KMS-11 (cell line): ENCODE data around the gene TCF12.

Experiments
- H2AFZ ChIP-seq: fragments of 200-600 bp; sonication (generic); 2 replicates; pipeline ENCODE4 v1.6.1; 2016; ENCODE audit warnings: antibody characterized with exemption, mixed run types, low read depth
- H3K27ac ChIP-seq: fragments of 200-600 bp; sonication (generic); 2 replicates; pipeline ENCODE4 v1.6.1; 2016; ENCODE audit warnings: mild to moderate bottlenecking, mixed run types
- H3K27me3 ChIP-seq: fragments of 200-600 bp; sonication (generic); 2 replicates; pipeline ENCODE4 v1.6.1; 2017; ENCODE audit warnings: mild to moderate bottlenecking, low read depth, mixed run types, moderate library complexity; ENCODE audit not compliant: insufficient read depth
- H3K36me3 ChIP-seq: fragments of 200-600 bp; sonication (generic); 2 replicates; pipeline ENCODE4 v1.6.1; 2017; ENCODE audit warnings: mild to moderate bottlenecking, mixed run types; ENCODE audit not compliant: insufficient read depth
- H3K4me1 ChIP-seq: fragments of 200-600 bp; sonication (generic); 2 replicates; pipeline ENCODE4 v1.6.1; 2016; ENCODE audit warnings: mild to moderate bottlenecking, low read depth, mixed run types; ENCODE audit not compliant: poor library complexity, severe bottlenecking
- H3K4me2 ChIP-seq: fragments of 200-600 bp; sonication (generic); 2 replicates; pipeline ENCODE4 v1.7.0; 2016; ENCODE audit warnings: mild to moderate bottlenecking, mixed run types
- H3K4me3 ChIP-seq: fragments of 200-600 bp; sonication (generic); IDR thresholded peaks from 2 replicates; pipeline ENCODE4 v1.6.1; 2017; ENCODE audit warnings: low read depth, low read length, mixed read lengths; ENCODE audit not compliant: insufficient read depth
- H3K79me2 ChIP-seq: fragments of 200-600 bp; sonication (generic); 2 replicates; pipeline ENCODE4 v1.6.1; 2016; ENCODE audit warnings: low read depth, mixed run types; ENCODE audit not compliant: insufficient read depth
- H3K9ac ChIP-seq: fragments of 200-600 bp; sonication (generic); 2 replicates; pipeline ENCODE4 v1.6.1; 2016; ENCODE audit warnings: mild to moderate bottlenecking, mixed run types
- H4K20me1 ChIP-seq: fragments of 200-600 bp; sonication (generic); 2 replicates; pipeline ENCODE4 v1.6.1; 2016; ENCODE audit warnings: mild to moderate bottlenecking, mixed run types; ENCODE audit not compliant: insufficient read depth
- CTCF ChIP-seq: fragments of 200-600 bp; sonication (generic); conservative IDR thresholded peaks from 2 replicates; pipeline ENCODE4 v1.6.1; 2017; ENCODE audit warnings: low read depth, mild to moderate bottlenecking, antibody characterized with exemption, low read length, moderate library complexity, mixed read lengths

TCF12 gene

GRCh38 chr15:56886932-56887781 lies 31.3 kb upstream of the TCF12 start:
- Histone ChIP-seq H4K20me1 (no peaks in the 10 kb centered on the region), H3K79me2 (no peaks in the 10 kb centered on the region), H3K27me3 (no peaks in the 10 kb centered on the region), H3K27ac (peak overlapping the region; percentile 67), H3K9ac (peak overlapping the region; percentile 87), H3K36me3 (no peaks in the 10 kb centered on the region), H3K4me1 (peaks cover 8% of the 10 kb centered on the region), H2AFZ (peak overlapping the region; percentile 99), H3K4me3 (no peak overlapping the region), H3K4me2 (peak overlapping the region; percentile 77)
- TF ChIP-seq CTCF, result no peak

- Histone ChIP-seq H3K4me3 (no peak overlapping the region), H3K27me3 (no peaks in the 10 kb centered on the region), H2AFZ (peak overlapping the region; percentile 99), H3K36me3 (no peaks in the 10 kb centered on the region), H3K4me1 (peaks cover 8% of the 10 kb centered on the region), H4K20me1 (no peaks in the 10 kb centered on the region), H3K79me2 (no peaks in the 10 kb centered on the region), H3K9ac (peak overlapping the region; percentile 87), H3K4me2 (peak overlapping the region; percentile 77), H3K27ac (peak overlapping the region; percentile 67)
- TF ChIP-seq CTCF, result no peak
These were observed 30.5 kb upstream of the TCF12 start for GRCh38 chr15:56887782-56888438.

- Histone ChIP-seq H3K4me3 (no peak overlapping the region), H3K27ac (no peak overlapping the region), H3K9ac (no peak overlapping the region), H3K4me1 (peaks cover 8% of the 10 kb centered on the region), H3K36me3 (no peaks in the 10 kb centered on the region), H2AFZ (no peak overlapping the region), H4K20me1 (no peaks in the 10 kb centered on the region), H3K79me2 (no peaks in the 10 kb centered on the region), H3K27me3 (no peaks in the 10 kb centered on the region), H3K4me2 (no peak overlapping the region)
- no peak for TF ChIP-seq CTCF
These were observed 28.4 kb upstream of the TCF12 start for GRCh38 chr15:56890038-56890437.

GRCh38 chr15:56891852-56892440 lies 26.5 kb upstream of the TCF12 start:
- Histone ChIP-seq H3K27ac (no peak overlapping the region), H3K4me3 (no peak overlapping the region), H3K79me2 (no peaks in the 10 kb centered on the region), H3K4me1 (peaks cover 8% of the 10 kb centered on the region), H4K20me1 (no peaks in the 10 kb centered on the region), H3K9ac (no peak overlapping the region), H2AFZ (no peak overlapping the region), H3K27me3 (no peaks in the 10 kb centered on the region), H3K4me2 (no peak overlapping the region), H3K36me3 (no peaks in the 10 kb centered on the region)
- TF ChIP-seq CTCF, result no peak
